Measurements from ENCODE around the gene ARHGEF7.

DNA sequence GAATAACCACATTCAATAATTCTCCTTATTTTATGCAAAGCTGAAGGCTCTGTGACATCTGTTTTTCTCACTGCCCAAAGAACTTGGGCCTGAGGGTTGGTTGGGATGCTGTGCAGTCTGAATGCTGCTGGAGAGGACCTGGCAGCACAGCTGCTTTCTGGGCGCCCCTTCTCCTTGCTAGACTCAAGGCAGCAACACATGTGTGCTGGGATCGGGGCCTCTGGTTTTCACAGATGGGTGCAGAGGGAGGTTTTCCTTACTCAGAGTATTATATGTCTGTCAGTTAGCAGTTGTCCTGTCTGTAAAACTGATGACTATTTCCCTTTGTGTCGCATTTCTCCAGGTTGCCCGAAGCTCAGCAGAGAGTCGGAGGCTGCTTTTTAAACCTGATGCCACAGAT lies 152.1 kb downstream of the ARHGEF7 start:
- TF ChIP-seq CTCF (optimal IDR thresholded peaks at IDR 0.05 in 1 of 3, IDR thresholded peaks at IDR 0.05 in 1 of 3, conservative IDR thresholded peaks at IDR 0.05 in 1 of 3; ENCODE audit: extremely low read depth in 1 of 3, insufficient read depth in 2 of 3, low read length in 3 of 3) (no peak), EZH2 (IDR thresholded peaks at IDR 0.05; ENCODE audit: low read length) (no peak)
